LHCN-M2 (cell line): ENCODE results near the gene POLR3K. TPM values are rescaled to one million over a fixed set of nuclear protein-coding genes. Genes with fewer than 3 reads are reported as not detected.

Experiments used
- DNase-seq: peaks from one replicate; pipeline ENCODE4 v3.0.0-alpha.2; 2012; ENCODE audit warnings: low read depth
- total RNA-seq: library from RNA; depleted of rRNA; stranded (reverse); fragments of >200 nt; gene quantifications from 2 replicates; pipeline ENCODE4 v1.2.3, GENCODE V29; 2014

The POLR3K gene
- total RNA-seq, 1 experiment from 2014 or later, result 6.7 TPM

- DNase-seq, result peak; percentile 95
Observed at GRCh38 chr16:79151-80054, 26.0 kb upstream of the POLR3K start.

- no peak for DNase-seq
Observed at GRCh38 chr16:78444-79150, 25.2 kb upstream of the POLR3K start.

- peak; percentile 79 for DNase-seq
Observed at GRCh38 chr16:77807-78443, 24.5 kb upstream of the POLR3K start, which contains the start of gene MPG. TSS of gene MPG (plus strand) at chr16:78225. CDS start at chr16:78310, 85 bp downstream.

GRCh38 chr16:77273-77806 is 23.9 kb upstream of the POLR3K start:
- DNase-seq, result peak; percentile 53

- peak; percentile 94 for DNase-seq
Observed at GRCh38 chr16:76535-77272, 23.3 kb upstream of the POLR3K start.

GRCh38 chr16:75580-76501 is 22.4 kb upstream of the POLR3K start:
- peak; percentile 90 for DNase-seq

GRCh38 chr16:74747-75334 is 21.4 kb upstream of the POLR3K start:
- no peak for DNase-seq

- DNase-seq, result no peak
Observed at GRCh38 chr16:74051-74746, 20.8 kb upstream of the POLR3K start.

- peak; percentile 50 for DNase-seq
Observed at GRCh38 chr16:72561-73548, 19.4 kb upstream of the POLR3K start, which contains the start of gene RHBDF1. TSS of gene RHBDF1 (minus strand) at chr16:72631. CDS start at chr16:65015, 7,616 bp downstream.

- peak; percentile 80 for DNase-seq
Observed at GRCh38 chr16:71540-72401, 18.4 kb upstream of the POLR3K start.

GRCh38 chr16:71210-71539 is 17.8 kb upstream of the POLR3K start:
- DNase-seq, result no peak

GRCh38 chr16:69181-69580 is 15.8 kb upstream of the POLR3K start:
- no peak for DNase-seq

- peak; percentile 78 for DNase-seq
Observed at GRCh38 chr16:67884-68789, 14.7 kb upstream of the POLR3K start.

GRCh38 chr16:67183-67791 is 13.9 kb upstream of the POLR3K start:
- no peak for DNase-seq
